H1 (cell line): ENCODE data around the gene NFE2L2. TPM values are rescaled to one million over a fixed set of nuclear protein-coding genes. Genes with fewer than 3 reads are reported as not detected.

Source experiments
- CHD7 ChIP-seq: fragments of 300-600 bp; sonication (generic); IDR thresholded peaks from 2 replicates; pipeline ENCODE4 v1.7.1; 2012; ENCODE audit warnings: low read length, moderate library complexity, mild to moderate bottlenecking, inconsistent platforms; ENCODE audit not compliant: insufficient replicate concordance
- EP300 ChIP-seq, 2 experiments: IDR thresholded peaks; 1 replicate in 1 of 2; 2 replicates in 1 of 2; pipeline ENCODE4 v1.6.1; 2011 to 2012; ENCODE audit warnings: low read depth in 2 of 2, low read length in 2 of 2, mild to moderate bottlenecking in 2 of 2, borderline replicate concordance in 1 of 2, inconsistent platforms in 1 of 2, moderate library complexity in 1 of 2
- RBBP5 ChIP-seq: IDR thresholded peaks from 2 replicates; pipeline ENCODE4 v1.7.1; 2012; ENCODE audit warnings: low read depth, mild to moderate bottlenecking, inconsistent platforms, low read length, moderate library complexity, borderline replicate concordance
- TAF7 ChIP-seq: optimal IDR thresholded peaks from 2 replicates; pipeline ENCODE3; 2011; ENCODE audit warnings: low read depth, mild to moderate bottlenecking, inconsistent platforms, low read length, moderate library complexity, borderline replicate concordance
- TEAD4 ChIP-seq: IDR thresholded peaks from 2 replicates; pipeline ENCODE4 v1.6.1; 2012; ENCODE audit warnings: low read depth, low read length, inconsistent platforms, mixed read lengths
- polyA plus RNA-seq, 7 experiments: library from polyadenylated mRNA; depleted of rRNA in 3 of 7; stranded (reverse) in 5 of 7; unstranded in 2 of 7; fragments of >200 nt in 5 of 7; fragments of 200-250 nt in 2 of 7; gene quantifications; 1 replicate in 5 of 7; 2 replicates in 1 of 7; 4 replicates in 1 of 7; pipeline versions ENCODE4 v1.2.1 to v1.2.3, GENCODE V29; 2011 to 2013; ENCODE audit warnings: missing spikeins in 2 of 7, mixed read lengths in 2 of 7
- total RNA-seq: library from RNA; stranded (reverse); fragmentation: NEBNext Ultra II Directional; extraction: Animal tissue kit (Norgen Biotek cat#: 25700); gene quantifications from 2 replicates; pipeline ENCODE4 v1.2.1, GENCODE V29; 2021

Gene NFE2L2
- total and polyA plus RNA-seq, 2 of the 8 experiments (the other 6 are each of a cell fraction or from before 2014, with no cell fraction given), result 33.2 to 34.5 TPM

- TF ChIP-seq CHD7 (no peak), EP300 (IDR thresholded peaks at IDR 0.05; ENCODE audit: borderline replicate concordance in 1 of 2, low read depth in 2 of 2, low read length in 2 of 2) (no peak), TAF7 (no peak), TEAD4 (no peak), RBBP5 (no peak)
Measured at GRCh38 chr2:177237932-177238331, 26.6 kb downstream of the NFE2L2 start (continued).
